K562 (cell line): ENCODE measurements around the gene DSE. TPM values are rescaled to one million over a fixed set of nuclear protein-coding genes. Genes with fewer than 3 reads are reported as not detected.

Source experiments
- ATAC-seq: fragments of 200-7000 bp; cut with Tn5 transposase; 3 replicates; pipeline ENCODE4 v1.9.1; 2020; ENCODE audit warnings: moderate library complexity
- BruUV-seq: library from RNA; stranded (reverse); fragments of 400-500 nt; replicated peaks from 2 replicates; lab custom pipeline; 2021; lab: Mats Ljungman, UMichigan
- CTCF ChIA-PET: fragments of 300-600 bp; formaldehyde crosslinking; extraction: SDS; loops from one replicate; lab custom pipeline; 2021; ENCODE audit warnings: low intra/inter-chr PET ratio; lab: Yijun Ruan, JAX
- POLR2A ChIA-PET: fragments of 300-600, 350-650 bp; sonication (Branson Sonifier 250); formaldehyde crosslinking; extraction: SDS; loops from one replicate; lab custom pipeline; 2021; ENCODE audit warnings: antibody characterized with exemption, inconsistent platforms; lab: Yijun Ruan, JAX
- DNase-seq, 4 experiments: peaks; one replicate each; pipeline versions ENCODE4 v3.0.0 to v3.0.0-alpha.2; 2011 to 2018; ENCODE audit warnings: low spot score in 3 of 4, mixed read lengths in 3 of 4; ENCODE audit errors: extremely low read depth in 1 of 4
- FAIRE-seq: peaks from 2 replicates; lab custom pipeline; 2011; peaks lifted over from hg19 to GRCh38; lab: Jason Lieb, UNC
- H2AFZ ChIP-seq: 2 replicates; pipeline ENCODE4 v1.6.0; 2011; ENCODE audit warnings: low read depth, low read length, control low read depth, inconsistent platforms
- H3K27ac ChIP-seq: fragments of 200-600 bp; 3 replicates; pipeline ENCODE4 v1.8.0; 2011; ENCODE audit warnings: low read depth, mild to moderate bottlenecking, control low read depth, inconsistent platforms, low read length, moderate library complexity, mixed read lengths; ENCODE audit errors: extremely low read depth
- H3K27me3 ChIP-seq, 2 experiments: fragments of 300-600 bp in 1 of 2; 2 replicates in 1 of 2; 3 replicates in 1 of 2; pipeline versions ENCODE4 v1.6.0 to v1.8.0; 2011; ENCODE audit warnings: inconsistent platforms in 2 of 2, low read length in 2 of 2, mild to moderate bottlenecking in 1 of 2, mixed read lengths in 1 of 2, moderate library complexity in 1 of 2; ENCODE audit not compliant: control insufficient read depth in 2 of 2, insufficient read depth in 2 of 2
- H3K36me3 ChIP-seq: fragments of 300-600 bp; 3 replicates; pipeline ENCODE4 v1.8.0; 2011; ENCODE audit warnings: mild to moderate bottlenecking, low read length, inconsistent platforms; ENCODE audit not compliant: control insufficient read depth, insufficient read depth
- H3K4me1 ChIP-seq, 2 experiments: fragments of 200-600 bp in 1 of 2; replicated peaks in 1 of 2; 2 replicates in 1 of 2; 3 replicates in 1 of 2; pipeline versions ENCODE4 v1.5.1 to v1.8.0; 2011; ENCODE audit warnings: inconsistent platforms in 2 of 2, low read length in 2 of 2, mild to moderate bottlenecking in 1 of 2, mixed read lengths in 1 of 2, moderate library complexity in 1 of 2; ENCODE audit not compliant: control insufficient read depth in 2 of 2, insufficient read depth in 2 of 2
- H3K4me2 ChIP-seq: 2 replicates; pipeline ENCODE4 v1.6.1; 2011; ENCODE audit warnings: low read length, control low read depth, inconsistent platforms, mixed read lengths; ENCODE audit not compliant: insufficient read depth
- H3K4me3 ChIP-seq: fragments of 200-600 bp; sonication (generic), shearing (Covaris generic); 2 replicates; pipeline ENCODE4 v1.5.1; 2016; ENCODE audit warnings: control low read depth, inconsistent platforms
- H3K79me2 ChIP-seq: fragments of 200-600 bp; 3 replicates; pipeline ENCODE4 v1.8.0; 2011; ENCODE audit warnings: low read length, inconsistent platforms; ENCODE audit not compliant: control insufficient read depth, insufficient read depth
- H3K9ac ChIP-seq, 2 experiments: 2 replicates each; pipeline versions ENCODE4 v1.6.0 to v1.6.1; 2011; ENCODE audit warnings: low read depth in 2 of 2, low read length in 2 of 2, control low read depth in 1 of 2, inconsistent platforms in 1 of 2, mild to moderate bottlenecking in 1 of 2, mixed read lengths in 1 of 2; ENCODE audit not compliant: insufficient read depth in 1 of 2
- H3K9me1 ChIP-seq: one replicate; pipeline ENCODE4 v1.6.0; 2011; ENCODE audit warnings: inconsistent platforms, mild to moderate bottlenecking, low read length, moderate library complexity; ENCODE audit not compliant: control insufficient read depth, insufficient read depth
- H3K9me3 ChIP-seq: replicated peaks from 2 replicates; pipeline ENCODE4 v1.5.1; 2011; ENCODE audit warnings: low read depth, low read length, inconsistent platforms; ENCODE audit not compliant: control insufficient read depth, insufficient read depth
- H4K20me1 ChIP-seq: replicated peaks from 2 replicates; pipeline ENCODE4 v1.6.1; 2011; ENCODE audit warnings: low read length, inconsistent platforms, mixed read lengths; ENCODE audit not compliant: control insufficient read depth, insufficient read depth
- ATF2 ChIP-seq: sonication (generic); formaldehyde crosslinking; IDR thresholded peaks from 2 replicates; pipeline ENCODE4 v1.8.1; 2022; ENCODE audit warnings: missing genetic modification reagents
- EP300 ChIP-seq: IDR thresholded peaks from 2 replicates; pipeline ENCODE4 v1.6.1; 2012; ENCODE audit warnings: low read length, improper control_type of control experiment
- ESRRB ChIP-seq: fragments of 250-450 bp; sonication (Bioruptor Pico); IDR thresholded peaks from 2 replicates; pipeline ENCODE4 v1.5.0; 2020; ENCODE audit warnings: mild to moderate bottlenecking, moderate library complexity, borderline replicate concordance
- IRF9 ChIP-seq: fragments of 450-650 bp; IDR thresholded peaks from 2 replicates; pipeline ENCODE4 v1.6.1; 2016; ENCODE audit warnings: missing biosample characterization, missing genetic modification characterization
- RBM17 ChIP-seq: fragments of 200-400 bp; formaldehyde crosslinking; IDR thresholded peaks from 2 replicates; pipeline ENCODE4 v1.6.1; 2017; ENCODE audit warnings: low read depth, mild to moderate bottlenecking, low read length, borderline replicate concordance
- SAFB2 ChIP-seq: fragments of 200-400 bp; formaldehyde crosslinking; IDR thresholded peaks from 2 replicates; pipeline ENCODE4 v1.6.1; 2018; ENCODE audit warnings: borderline replicate concordance, low read length, low read depth, moderate library complexity; ENCODE audit not compliant: severe bottlenecking
- SIN3A ChIP-seq, 2 experiments: fragments of 150-350 bp in 1 of 2; IDR thresholded peaks; 2 replicates each; pipeline ENCODE4 v1.6.1; 2011 to 2016; ENCODE audit warnings: borderline replicate concordance in 2 of 2, low read depth in 2 of 2, low read length in 2 of 2, mild to moderate bottlenecking in 2 of 2, moderate library complexity in 2 of 2; ENCODE audit not compliant: control insufficient read depth in 1 of 2
- SNRNP70 ChIP-seq: fragments of 200-400 bp; formaldehyde crosslinking; optimal IDR thresholded peaks from 2 replicates; pipeline ENCODE3; 2017; ENCODE audit warnings: low read depth, low read length
- ZNF277 ChIP-seq: fragments of 250-450 bp; sonication (Bioruptor Pico); IDR thresholded peaks from 2 replicates; pipeline ENCODE4 v1.8.0; 2022; ENCODE audit warnings: inconsistent platforms, mild to moderate bottlenecking, moderate library complexity, borderline replicate concordance
- ZNF282 ChIP-seq: sonication (generic); formaldehyde crosslinking; IDR thresholded peaks from 2 replicates; pipeline ENCODE4 v1.8.1; 2023; ENCODE audit warnings: missing genetic modification reagents
- ZNF445 ChIP-seq: fragments of 250-450 bp; sonication (Bioruptor Pico); IDR thresholded peaks from 2 replicates; pipeline ENCODE4 v1.4.0; 2020; ENCODE audit warnings: low read depth, mild to moderate bottlenecking, moderate library complexity
- ZNF778 ChIP-seq: fragments of 450-650 bp; formaldehyde crosslinking; IDR thresholded peaks from 2 replicates; pipeline ENCODE4 v1.4.0; 2020; ENCODE audit warnings: mild to moderate bottlenecking, moderate library complexity
- ZNF79 ChIP-seq: fragments of 250-450 bp; sonication (Bioruptor Pico); IDR thresholded peaks from 2 replicates; pipeline ENCODE4 v1.4.0; 2020; ENCODE audit warnings: low read depth, mild to moderate bottlenecking, moderate library complexity
- WGBS: fragments of 100-300 bp; shearing (Covaris generic); methylation state at CpG from one replicate; pipeline ENCODE4 v1.1.6; 2016; ENCODE audit warnings: low coverage, mixed read lengths; ENCODE audit not compliant: insufficient coverage; ENCODE audit errors: missing lambda C conversion rate; 5-methylcytosine and 5-hydroxymethylcytosine counted together
- in situ Hi-C: fragments of 300-500 bp; cut with MboI; formaldehyde crosslinking; loops from 4 replicates; pipeline ENCODE4 v1.15.0; 2018; ENCODE audit warnings: inconsistent platforms, mixed read lengths
- intact Hi-C: fragments of 100-400 bp; cut with micrococcal nuclease; formaldehyde crosslinking; loops from 2 replicates; pipeline ENCODE4 v1.14.2; 2022
- polyA plus RNA-seq, 8 experiments: library from polyadenylated mRNA; depleted of rRNA in 4 of 8; stranded (reverse) in 5 of 8; unstranded in 3 of 8; fragments of >200 nt; fragmentation: Nextera tagmentation in 2 of 8; fragmentation: Illumina TruSeq in 1 of 8; extraction: Ambion mirVana in 2 of 8; extraction: Trizol in 1 of 8; gene quantifications; 2 replicates each; pipeline versions ENCODE4 v1.2.1 to v1.2.3, GENCODE V29; 2011 to 2014; ENCODE audit warnings: inconsistent platforms in 1 of 8, missing spikeins in 1 of 8
- total RNA-seq, 7 experiments: library from RNA; depleted of rRNA in 6 of 7; stranded (reverse); fragments of >200 nt in 6 of 7; fragmentation: Illumina TruSeq in 2 of 7; extraction: Trizol in 2 of 7; gene quantifications; 2 replicates each; pipeline versions ENCODE4 v1.2.1 to v1.2.3, GENCODE V29; 2011 to 2021; ENCODE audit warnings: low replicate concordance in 1 of 7
- TF ChIP-seq, protein P1 (sequence below): sonication (generic); formaldehyde crosslinking; IDR thresholded peaks from 2 replicates; pipeline ENCODE4 v1.8.0; 2022; ENCODE audit warnings: mild to moderate bottlenecking, missing genetic modification reagents

The DSE gene
- total and polyA plus RNA-seq, 9 of the 15 experiments (the other 6 are each of a cell fraction or from before 2014, with no cell fraction given): 0.49 to 1.7 (median 0.79) TPM

DNA sequence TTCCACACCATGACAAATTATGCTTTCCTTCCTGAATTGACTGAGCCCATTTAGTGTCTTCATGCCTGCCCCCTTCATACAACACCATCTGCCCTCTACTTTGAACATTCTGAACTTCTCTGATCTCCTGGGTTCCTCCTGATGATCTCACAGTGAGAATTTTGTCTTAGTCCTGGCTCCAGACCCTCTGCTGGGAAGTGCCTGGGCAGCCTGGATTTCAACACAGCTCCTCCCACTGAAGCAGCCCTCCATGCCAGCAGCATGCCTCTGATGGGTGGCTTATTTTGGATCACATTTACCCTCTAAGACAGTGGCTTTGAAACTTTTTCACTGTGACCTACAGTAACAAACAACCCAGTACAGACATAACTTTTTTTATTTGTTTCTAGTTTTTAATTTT is 41.5 kb downstream of the DSE start (continued):
- no peak for TF ChIP-seq ZNF277 (CRISPR knock-in tag)
- TF ChIP-seq, all 486 proteins: peak for 0

- Histone ChIP-seq H3K27me3 (no peaks in the 10 kb centered on the region; a peak in 1 of 5 replicates), H3K36me3 (no peaks in the 10 kb centered on the region), H3K79me2 (no peaks in the 10 kb centered on the region), H3K27ac (no peak overlapping the region), H3K4me1 (no peaks in the 10 kb centered on the region), H3K4me2 (no peak overlapping the region), H2AFZ (no peak overlapping the region), H4K20me1 (no peaks in the 10 kb centered on the region), H3K9me1 (no peaks in the 10 kb centered on the region), H3K4me3 (no peak overlapping the region), H3K9ac (no peak overlapping the region), H3K9me3 (no peaks in the 10 kb centered on the region; the same call in 1 of the 2 replicates)
- no peak for FAIRE-seq
- no peak for ATAC-seq
- in situ Hi-C loops: no loop called here
- POLR2A ChIA-PET: no interaction called here
- no TSS peak for BruUV-seq
- CTCF ChIA-PET: interaction anchor here (0.5 kb wide), 1 partner anchor 313 kb away, joined by 3 read pairs; no protein-coding TSS in a partner anchor
- DNase-seq: no peak
- 5% methylated on average over 1 of the region's 1 CpG for WGBS
- intact Hi-C loops: no loop called here
- TF ChIP-seq ESRRB (CRISPR knock-in tag) (no peak), SNRNP70 (no peak), ZNF445 (CRISPR knock-in tag) (no peak), ZNF282 (no peak), SIN3A (IDR thresholded peaks at IDR 0.05; ENCODE audit: borderline replicate concordance in 2 of 2, control insufficient read depth in 1 of 2, low read depth in 2 of 2, low read length in 2 of 2) (no peak), RBM17 (no peak), EP300 (no peak), IRF9 (tag) (no peak), ZNF79 (CRISPR knock-in tag) (no peak), SAFB2 (no peak), ATF2 (CRISPR knock-in tag) (no peak), ZNF778 (CRISPR knock-in tag) (no peak)
- TF ChIP-seq, protein P1, sequence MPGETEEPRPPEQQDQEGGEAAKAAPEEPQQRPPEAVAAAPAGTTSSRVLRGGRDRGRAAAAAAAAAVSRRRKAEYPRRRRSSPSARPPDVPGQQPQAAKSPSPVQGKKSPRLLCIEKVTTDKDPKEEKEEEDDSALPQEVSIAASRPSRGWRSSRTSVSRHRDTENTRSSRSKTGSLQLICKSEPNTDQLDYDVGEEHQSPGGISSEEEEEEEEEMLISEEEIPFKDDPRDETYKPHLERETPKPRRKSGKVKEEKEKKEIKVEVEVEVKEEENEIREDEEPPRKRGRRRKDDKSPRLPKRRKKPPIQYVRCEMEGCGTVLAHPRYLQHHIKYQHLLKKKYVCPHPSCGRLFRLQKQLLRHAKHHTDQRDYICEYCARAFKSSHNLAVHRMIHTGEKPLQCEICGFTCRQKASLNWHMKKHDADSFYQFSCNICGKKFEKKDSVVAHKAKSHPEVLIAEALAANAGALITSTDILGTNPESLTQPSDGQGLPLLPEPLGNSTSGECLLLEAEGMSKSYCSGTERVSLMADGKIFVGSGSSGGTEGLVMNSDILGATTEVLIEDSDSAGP (CRISPR knock-in tag): no peak
These were observed 42.6 kb downstream of the DSE start for GRCh38 chr6:116413357-116413756.
